GM12865 (cell line): ENCODE measurements around the gene ARRB2.
"Not testable (repeated sequence)": the region's sequence is repeated elsewhere in the genome, so short reads cannot be mapped to it uniquely, and the experiment has no call there.

ENCODE experiments used
- DNase-seq: peaks from one replicate; pipeline ENCODE4 v3.0.0; 2010; ENCODE audit warnings: low read depth
- H3K4me3 ChIP-seq: 2 replicates; pipeline ENCODE4 v1.5.1; 2011; ENCODE audit warnings: mild to moderate bottlenecking, low read depth, low read length, control low read depth
- TF ChIP-seq, protein P1 (sequence below): IDR thresholded peaks from 2 replicates; pipeline ENCODE4 v1.5.1; 2011; ENCODE audit warnings: low read length, control low read depth, low read depth, inconsistent platforms; ENCODE audit not compliant: insufficient read depth; ENCODE audit errors: missing control alignments

The ARRB2 gene

DNA sequence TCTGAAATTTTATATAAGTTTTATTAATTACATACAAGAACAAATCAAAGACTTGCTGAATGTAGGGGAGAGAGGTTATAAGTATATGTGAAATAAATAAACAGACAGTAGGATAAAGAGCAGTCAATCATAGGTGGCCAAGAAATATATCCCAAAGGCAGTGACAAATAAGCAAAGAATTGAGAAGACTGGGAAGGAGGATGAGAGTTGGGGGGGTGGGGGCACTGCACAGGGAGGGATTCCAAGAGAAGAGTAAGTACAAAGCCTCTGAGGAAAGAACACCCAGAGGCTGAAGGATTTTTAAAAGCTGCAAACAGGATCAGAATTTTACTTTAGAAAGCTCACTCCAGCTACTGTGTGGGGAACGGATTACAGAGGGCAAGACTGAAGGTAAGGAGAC is 9.3 kb upstream of the ARRB2 start:
- H3K4me3 ChIP-seq: no peak overlapping the region
- TF ChIP-seq, protein P1, sequence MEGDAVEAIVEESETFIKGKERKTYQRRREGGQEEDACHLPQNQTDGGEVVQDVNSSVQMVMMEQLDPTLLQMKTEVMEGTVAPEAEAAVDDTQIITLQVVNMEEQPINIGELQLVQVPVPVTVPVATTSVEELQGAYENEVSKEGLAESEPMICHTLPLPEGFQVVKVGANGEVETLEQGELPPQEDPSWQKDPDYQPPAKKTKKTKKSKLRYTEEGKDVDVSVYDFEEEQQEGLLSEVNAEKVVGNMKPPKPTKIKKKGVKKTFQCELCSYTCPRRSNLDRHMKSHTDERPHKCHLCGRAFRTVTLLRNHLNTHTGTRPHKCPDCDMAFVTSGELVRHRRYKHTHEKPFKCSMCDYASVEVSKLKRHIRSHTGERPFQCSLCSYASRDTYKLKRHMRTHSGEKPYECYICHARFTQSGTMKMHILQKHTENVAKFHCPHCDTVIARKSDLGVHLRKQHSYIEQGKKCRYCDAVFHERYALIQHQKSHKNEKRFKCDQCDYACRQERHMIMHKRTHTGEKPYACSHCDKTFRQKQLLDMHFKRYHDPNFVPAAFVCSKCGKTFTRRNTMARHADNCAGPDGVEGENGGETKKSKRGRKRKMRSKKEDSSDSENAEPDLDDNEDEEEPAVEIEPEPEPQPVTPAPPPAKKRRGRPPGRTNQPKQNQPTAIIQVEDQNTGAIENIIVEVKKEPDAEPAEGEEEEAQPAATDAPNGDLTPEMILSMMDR: no peak
- no peak for DNase-seq

DNA sequence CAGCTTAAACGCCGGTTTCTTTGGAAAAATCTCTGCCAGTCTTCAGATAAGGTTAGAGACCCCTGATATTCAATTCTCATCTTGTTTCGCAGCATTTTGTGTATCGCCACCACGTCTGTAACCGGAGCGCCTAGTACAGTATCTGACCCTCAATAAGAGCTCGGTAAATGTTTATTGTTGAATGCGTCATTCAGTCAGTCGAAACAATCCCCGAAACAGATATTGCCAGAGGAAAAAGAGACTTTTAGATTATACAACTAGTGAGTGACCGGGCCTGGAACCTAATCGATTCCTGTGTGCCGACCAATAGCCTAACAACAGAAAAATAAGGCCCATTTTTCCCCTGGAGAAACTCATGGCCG is 7.1 kb upstream of the ARRB2 start:
- no peak for DNase-seq
- TF ChIP-seq, protein P1: no peak
- peak overlapping the region; percentile 86 for H3K4me3 ChIP-seq

DNA sequence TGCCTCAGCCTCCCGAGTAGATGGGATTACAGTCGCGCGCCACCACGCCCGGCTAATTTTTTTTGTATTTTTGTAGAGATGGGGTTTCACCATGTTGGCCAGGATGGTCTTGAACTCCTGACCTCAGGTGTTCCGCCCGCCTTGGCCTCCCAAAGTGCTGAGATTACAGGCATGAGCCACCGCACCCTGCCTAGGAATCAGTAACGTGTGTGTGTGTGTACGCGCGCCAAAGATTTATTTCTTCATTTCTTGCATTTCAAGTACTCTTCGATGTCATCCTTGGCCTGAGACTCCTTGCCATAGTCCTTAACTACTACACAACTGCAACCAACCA is 5.9 kb upstream of the ARRB2 start:
- DNase-seq: not testable (repeated sequence)
- peak overlapping the region; percentile 86 for H3K4me3 ChIP-seq

DNA sequence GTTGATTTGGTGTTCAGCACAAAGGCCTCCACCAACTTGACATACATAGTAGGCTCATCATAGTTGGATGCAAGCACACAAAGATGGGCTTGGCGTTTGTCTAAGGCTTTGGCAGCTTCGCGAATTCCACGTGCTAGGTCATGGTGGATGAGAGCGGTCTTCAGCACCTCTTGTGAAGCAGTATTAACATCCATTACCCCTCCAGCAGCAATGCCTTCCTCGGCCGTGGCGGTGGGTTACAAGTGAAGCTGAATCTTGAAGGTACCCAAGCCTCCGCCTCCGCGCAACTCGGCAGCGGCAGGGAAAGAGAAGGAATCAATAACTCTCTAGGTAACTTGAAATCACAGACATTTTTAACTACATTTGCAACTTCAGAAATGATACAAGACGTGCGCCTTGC is 5.4 kb upstream of the ARRB2 start:
- peak overlapping the region; percentile 86; the same call in 1 of the 2 replicates for H3K4me3 ChIP-seq
- TF ChIP-seq, protein P1: no peak
- no peak for DNase-seq

DNA sequence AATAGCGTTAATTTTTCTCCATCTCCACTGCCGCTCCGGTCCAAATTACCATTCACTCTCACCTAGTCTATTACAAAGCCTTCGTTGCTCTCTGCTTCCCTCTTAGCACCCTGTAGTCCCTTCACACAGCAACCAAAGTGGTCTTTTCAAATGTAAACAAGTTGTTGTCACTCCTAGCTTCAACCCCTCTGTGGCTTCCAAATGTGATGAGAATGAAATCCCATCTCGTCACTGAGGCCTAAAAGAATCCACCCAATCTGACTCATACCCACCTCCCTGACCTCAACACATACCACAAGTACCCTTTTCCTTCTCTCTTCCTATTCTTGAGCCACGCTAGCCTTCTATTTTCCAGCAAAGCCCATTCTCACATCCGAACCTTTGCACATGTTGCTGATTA is 4.3 kb upstream of the ARRB2 start:
- no peak for DNase-seq
- no peak overlapping the region for H3K4me3 ChIP-seq
- TF ChIP-seq, protein P1: no peak

DNA sequence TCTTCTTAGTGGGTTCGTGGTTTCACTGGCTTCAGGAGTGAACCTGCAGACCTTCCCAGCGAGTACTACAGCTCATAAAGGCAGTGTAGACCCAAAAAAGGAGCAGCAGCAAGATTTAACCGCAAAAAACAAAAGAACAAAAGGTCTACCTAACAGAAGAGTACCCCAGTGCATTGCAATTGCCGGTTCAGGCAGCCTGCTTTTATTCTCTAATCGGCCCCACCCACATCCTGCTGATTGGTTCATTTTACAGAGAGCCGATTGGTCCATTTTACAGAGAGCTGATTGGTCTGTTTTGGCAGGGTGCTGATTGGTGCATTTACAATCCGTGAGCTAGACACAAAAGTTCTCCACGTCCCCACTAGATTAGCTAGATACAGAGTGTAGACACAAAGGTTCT is 2.0 kb upstream of the ARRB2 start:
- TF ChIP-seq, protein P1: no peak
- H3K4me3 ChIP-seq: no peak overlapping the region

DNA sequence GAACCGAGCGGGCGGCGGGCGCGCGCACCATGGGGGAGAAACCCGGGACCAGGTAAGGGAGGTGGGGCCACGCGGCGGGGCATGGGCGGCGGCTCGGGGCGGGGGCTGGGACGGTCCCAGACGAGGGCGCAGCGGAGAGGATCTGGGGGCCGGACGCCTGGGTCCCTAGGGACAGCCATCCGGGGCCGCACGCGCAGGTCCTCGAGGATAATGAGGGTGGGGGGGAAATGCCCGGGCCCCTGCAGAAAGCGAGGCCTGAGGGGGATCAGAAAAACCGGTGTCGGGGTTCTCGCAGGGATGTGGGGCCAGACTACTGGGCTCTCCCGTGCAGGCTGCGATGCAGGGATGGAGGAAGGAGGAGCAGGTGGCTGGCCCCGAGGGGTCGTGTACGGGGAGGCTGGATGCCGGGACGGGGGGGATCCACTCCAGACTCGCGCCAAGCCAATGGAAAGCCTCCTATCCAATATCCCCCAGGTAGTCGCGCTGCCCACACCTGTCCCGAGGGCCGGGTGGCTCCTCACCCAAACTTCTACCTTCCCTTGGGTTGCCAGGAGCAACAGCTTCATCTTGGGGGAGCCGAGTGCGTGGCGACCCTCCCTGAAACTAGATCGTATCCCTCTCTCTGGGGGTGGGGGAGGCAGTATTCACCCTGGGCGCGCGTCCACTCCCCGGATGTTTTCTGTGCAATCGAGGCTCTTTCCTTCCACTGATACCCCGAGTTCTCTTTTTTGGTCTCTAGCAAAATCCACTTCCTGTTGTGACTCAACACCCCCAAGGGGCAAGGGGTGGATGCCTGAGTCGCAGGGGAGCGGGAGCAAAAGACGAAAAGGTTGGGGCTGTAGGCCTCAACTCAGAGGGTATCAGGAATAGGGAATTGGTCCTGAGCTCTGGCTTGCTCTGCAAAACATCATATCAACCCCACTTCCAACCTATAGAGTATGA is 532 bp downstream of the ARRB2 start:
- TF ChIP-seq, protein P1: no peak
- peak; percentile 42 for DNase-seq
- H3K4me3 ChIP-seq: peak overlapping the region; percentile 75

More for the DNA sequence above, 2.0 kb upstream of the ARRB2 start:
- peak; percentile 42 for DNase-seq
